Mesendoderm (in vitro differentiated cells): ENCODE measurements around the gene ADAMTS13.

Source experiments
- DNase-seq: peaks from one replicate; pipeline ENCODE4 v3.0.0; 2013
- H2AK5ac ChIP-seq: 2 replicates; pipeline ENCODE4 v1.6.1; 2013; ENCODE audit warnings: low read length, inconsistent platforms
- H2BK120ac ChIP-seq: 2 replicates; pipeline ENCODE4 v1.6.1; 2013; ENCODE audit warnings: low read depth, mild to moderate bottlenecking, low read length, moderate library complexity, mixed read lengths
- H2BK15ac ChIP-seq: replicated peaks from 2 replicates; pipeline ENCODE4 v1.6.1; 2013; ENCODE audit warnings: low read depth, mild to moderate bottlenecking, moderate library complexity
- H2BK5ac ChIP-seq: 2 replicates; pipeline ENCODE4 v1.6.1; 2013; ENCODE audit warnings: low read length, inconsistent platforms
- H3K18ac ChIP-seq: 2 replicates; pipeline ENCODE4 v1.6.1; 2013; ENCODE audit warnings: mild to moderate bottlenecking, low read length, mixed read lengths
- H3K23ac ChIP-seq: one replicate; pipeline ENCODE4 v1.6.1; 2013; ENCODE audit warnings: low read length
- H3K27ac ChIP-seq: 2 replicates; pipeline ENCODE4 v1.5.1; 2013; ENCODE audit warnings: low read depth, mild to moderate bottlenecking, inconsistent platforms, low read length, moderate library complexity
- H3K27me3 ChIP-seq: 2 replicates; pipeline ENCODE4 v1.6.1; 2013; ENCODE audit warnings: low read length, control low read depth, mild to moderate bottlenecking, inconsistent platforms; ENCODE audit not compliant: insufficient read depth, poor library complexity
- H3K36me3 ChIP-seq: 2 replicates; pipeline ENCODE4 v1.6.1; 2013; ENCODE audit warnings: low read length, inconsistent platforms; ENCODE audit not compliant: control insufficient read depth, insufficient read depth
- H3K4ac ChIP-seq: one replicate; pipeline ENCODE4 v1.6.1; 2013; ENCODE audit warnings: low read depth, mild to moderate bottlenecking, low read length, moderate library complexity
- H3K4me1 ChIP-seq: 2 replicates; pipeline ENCODE4 v1.6.1; 2013; ENCODE audit warnings: low read depth, low read length, inconsistent platforms; ENCODE audit not compliant: control insufficient read depth
- H3K4me2 ChIP-seq: 2 replicates; pipeline ENCODE4 v1.6.1; 2013; ENCODE audit warnings: low read length
- H3K4me3 ChIP-seq: 2 replicates; pipeline ENCODE4 v1.5.1; 2013; ENCODE audit warnings: mild to moderate bottlenecking, low read length
- H3K56ac ChIP-seq: one replicate; pipeline ENCODE4 v1.6.1; 2013; ENCODE audit warnings: low read length
- H3K79me1 ChIP-seq: 2 replicates; pipeline ENCODE4 v1.6.1; 2013; ENCODE audit warnings: low read length, inconsistent platforms
- H3K79me2 ChIP-seq: 2 replicates; pipeline ENCODE4 v1.6.1; 2013; ENCODE audit warnings: mild to moderate bottlenecking, low read length; ENCODE audit not compliant: control insufficient read depth, insufficient read depth
- H3K9ac ChIP-seq: 2 replicates; pipeline ENCODE4 v1.6.1; 2013; ENCODE audit warnings: low read length, inconsistent platforms
- H4K5ac ChIP-seq: one replicate; pipeline ENCODE4 v1.6.1; 2013; ENCODE audit warnings: low read length
- H4K8ac ChIP-seq: one replicate; pipeline ENCODE4 v1.6.1; 2013; ENCODE audit warnings: low read depth, mild to moderate bottlenecking, control low read depth, low read length, moderate library complexity
- WGBS: extraction: QIAGEN DNeasy Blood & Tissue Kit; methylation state at CpG from one replicate; pipeline ENCODE4 v1.1.7; 2013; ENCODE audit warnings: low lambda C conversion rate, missing lambda C conversion rate; ENCODE audit not compliant: insufficient coverage; ENCODE audit errors: extremely low coverage; 5-methylcytosine and 5-hydroxymethylcytosine counted together

ADAMTS13 gene

DNA sequence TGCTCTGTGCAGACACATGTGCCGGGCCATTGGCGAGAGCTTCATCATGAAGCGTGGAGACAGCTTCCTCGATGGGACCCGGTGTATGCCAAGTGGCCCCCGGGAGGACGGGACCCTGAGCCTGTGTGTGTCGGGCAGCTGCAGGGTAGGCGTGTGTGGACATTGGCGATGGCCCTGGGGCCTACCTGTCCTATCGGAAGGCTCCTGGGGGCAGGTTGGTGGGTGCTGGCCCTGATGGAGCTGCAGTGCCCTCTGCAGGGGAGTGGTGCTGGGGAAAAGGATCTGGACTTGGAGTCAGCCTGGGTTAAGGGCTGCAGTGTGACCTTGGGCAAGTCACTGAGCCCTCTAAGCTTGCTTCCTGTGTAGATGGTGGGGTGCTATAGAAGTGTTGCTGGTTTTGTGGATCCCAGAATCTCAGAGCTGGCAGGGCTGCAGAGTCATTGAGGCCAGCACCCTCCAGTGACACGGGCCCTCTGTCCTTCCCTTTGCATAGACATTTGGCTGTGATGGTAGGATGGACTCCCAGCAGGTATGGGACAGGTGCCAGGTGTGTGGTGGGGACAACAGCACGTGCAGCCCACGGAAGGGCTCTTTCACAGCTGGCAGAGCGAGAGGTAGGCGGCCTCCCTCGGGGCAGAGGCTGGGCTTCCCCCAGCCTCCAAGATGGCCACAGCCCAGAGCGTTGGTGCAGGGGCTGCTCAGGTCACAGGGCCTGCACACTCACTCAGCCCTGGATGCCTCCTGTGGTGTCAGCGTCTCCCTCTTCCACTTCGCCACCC is 15.8 kb downstream of the ADAMTS13 start:
- Histone ChIP-seq H3K79me2 (no peaks in the 10 kb centered on the region), H3K4me1 (no peaks in the 10 kb centered on the region), H4K5ac (no peak overlapping the region), H3K18ac (no peak overlapping the region), H3K56ac (no peak overlapping the region), H2BK120ac (no peak overlapping the region), H3K36me3 (no peaks in the 10 kb centered on the region), H3K27me3 (no peaks in the 10 kb centered on the region), H2BK5ac (no peak overlapping the region), H3K9ac (no peak overlapping the region), H3K4me2 (no peak overlapping the region), H3K4me3 (no peak overlapping the region), H3K23ac (no peak overlapping the region), H3K4ac (no peak overlapping the region), H4K8ac (no peak overlapping the region), H2BK15ac (no peak overlapping the region), H3K27ac (no peak overlapping the region), H2AK5ac (no peak overlapping the region), H3K79me1 (no peaks in the 10 kb centered on the region)
- WGBS = no CpG with 5 or more reads among the region's 20 CpGs
- no peak for DNase-seq

DNA sequence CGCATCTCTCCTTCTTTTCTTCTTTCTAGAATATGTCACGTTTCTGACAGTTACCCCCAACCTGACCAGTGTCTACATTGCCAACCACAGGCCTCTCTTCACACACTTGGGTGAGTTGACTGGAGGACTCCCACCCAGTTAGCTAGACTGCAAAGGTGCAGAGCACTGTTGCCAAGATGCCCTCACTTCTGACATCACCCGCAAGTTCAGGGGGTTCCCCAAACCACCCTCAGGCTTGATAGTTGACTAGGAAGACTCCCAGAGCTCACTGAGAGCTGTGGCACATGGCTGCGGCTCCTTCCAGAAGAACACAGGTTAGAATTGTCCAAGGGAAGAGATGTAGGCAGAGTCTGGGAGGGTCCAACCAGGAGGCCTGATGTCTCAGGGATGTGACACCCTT is 17.2 kb downstream of the ADAMTS13 start:
- Histone ChIP-seq H2BK15ac (no peak overlapping the region), H3K18ac (no peak overlapping the region), H3K27ac (no peak overlapping the region), H2BK5ac (no peak overlapping the region), H3K4me1 (no peaks in the 10 kb centered on the region), H3K9ac (no peak overlapping the region), H3K79me2 (no peaks in the 10 kb centered on the region), H4K8ac (no peak overlapping the region), H3K36me3 (no peaks in the 10 kb centered on the region), H3K4ac (no peak overlapping the region), H4K5ac (no peak overlapping the region), H3K27me3 (no peaks in the 10 kb centered on the region), H3K79me1 (no peaks in the 10 kb centered on the region), H2AK5ac (no peak overlapping the region), H3K4me3 (no peak overlapping the region), H3K23ac (no peak overlapping the region), H3K4me2 (no peak overlapping the region), H2BK120ac (no peak overlapping the region), H3K56ac (no peak overlapping the region)
- no CpG with 5 or more reads among the region's 4 CpGs for WGBS
- DNase-seq = no peak

DNA sequence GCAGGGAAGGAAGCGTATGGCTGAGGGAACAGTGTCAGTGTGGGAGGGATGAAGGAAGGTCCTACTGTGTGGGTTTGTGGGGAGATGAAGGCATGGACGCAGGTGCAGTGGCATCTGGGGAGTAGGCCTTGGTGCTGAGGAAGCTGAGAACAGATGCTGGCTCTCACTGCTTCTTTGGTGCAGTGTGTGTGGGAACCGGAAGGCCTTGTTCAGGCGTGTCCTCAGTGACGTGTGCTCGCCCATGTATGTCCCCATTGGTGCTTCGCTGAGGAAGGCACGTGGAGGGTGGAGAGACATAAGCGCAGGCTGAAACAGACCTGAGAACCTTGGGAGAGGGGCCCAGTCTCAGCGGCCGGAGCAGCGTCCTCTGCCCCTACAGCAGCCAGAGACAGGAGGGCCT is 18.7 kb downstream of the ADAMTS13 start:
- no peak overlapping the region for H3K4me3 ChIP-seq
- H4K5ac ChIP-seq = no peak overlapping the region
- H3K79me2 ChIP-seq = no peaks in the 10 kb centered on the region
- H3K4me2 ChIP-seq = no peak overlapping the region
- H2BK120ac ChIP-seq = no peak overlapping the region
- no peak overlapping the region for H2BK5ac ChIP-seq
- H3K4ac ChIP-seq = no peak overlapping the region
- H3K79me1 ChIP-seq = no peaks in the 10 kb centered on the region
- no peak for DNase-seq
- H2AK5ac ChIP-seq = no peak overlapping the region
- no peak overlapping the region for H4K8ac ChIP-seq
- no peak overlapping the region for H3K27ac ChIP-seq
- H3K27me3 ChIP-seq = no peaks in the 10 kb centered on the region
- no peak overlapping the region for H3K56ac ChIP-seq
- H2BK15ac ChIP-seq = no peak overlapping the region
- no peak overlapping the region for H3K9ac ChIP-seq
- no peaks in the 10 kb centered on the region for H3K4me1 ChIP-seq
- H3K23ac ChIP-seq = no peak overlapping the region
- no peaks in the 10 kb centered on the region for H3K36me3 ChIP-seq
- no CpG with 5 or more reads among the region's 12 CpGs for WGBS
- no peak overlapping the region for H3K18ac ChIP-seq

DNA sequence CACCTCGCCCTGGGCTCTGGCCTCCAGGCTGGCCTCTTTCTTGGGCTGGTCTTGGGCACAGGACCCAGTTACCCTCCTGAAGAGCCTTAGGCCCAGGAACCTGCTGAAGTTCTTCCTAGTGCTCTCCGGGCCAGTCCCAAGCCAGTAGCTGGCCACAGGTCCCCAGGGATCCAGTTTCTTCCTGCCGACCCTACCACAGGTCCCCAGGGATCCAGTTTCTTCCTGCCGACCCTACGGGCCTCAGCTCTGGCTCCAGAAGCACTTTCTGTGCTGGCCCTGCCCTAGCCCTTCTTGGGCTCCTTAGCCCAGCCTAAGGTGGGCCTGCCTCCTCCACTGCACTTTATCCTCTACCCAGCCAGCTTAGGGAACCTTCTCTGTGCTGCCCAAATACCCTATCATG is 19.4 kb downstream of the ADAMTS13 start:
- Histone ChIP-seq H3K4me3 (no peak overlapping the region), H3K79me2 (no peaks in the 10 kb centered on the region), H4K8ac (no peak overlapping the region), H2BK5ac (no peak overlapping the region), H3K79me1 (no peaks in the 10 kb centered on the region), H3K9ac (no peak overlapping the region), H3K4ac (no peak overlapping the region), H2BK15ac (no peak overlapping the region), H3K23ac (no peak overlapping the region), H3K18ac (no peak overlapping the region), H2AK5ac (no peak overlapping the region), H4K5ac (no peak overlapping the region), H3K4me1 (no peaks in the 10 kb centered on the region), H3K4me2 (no peak overlapping the region), H2BK120ac (no peak overlapping the region), H3K27me3 (no peaks in the 10 kb centered on the region), H3K56ac (no peak overlapping the region), H3K27ac (no peak overlapping the region), H3K36me3 (no peaks in the 10 kb centered on the region)
- DNase-seq = no peak
- WGBS = no CpG with 5 or more reads among the region's 5 CpGs

DNA sequence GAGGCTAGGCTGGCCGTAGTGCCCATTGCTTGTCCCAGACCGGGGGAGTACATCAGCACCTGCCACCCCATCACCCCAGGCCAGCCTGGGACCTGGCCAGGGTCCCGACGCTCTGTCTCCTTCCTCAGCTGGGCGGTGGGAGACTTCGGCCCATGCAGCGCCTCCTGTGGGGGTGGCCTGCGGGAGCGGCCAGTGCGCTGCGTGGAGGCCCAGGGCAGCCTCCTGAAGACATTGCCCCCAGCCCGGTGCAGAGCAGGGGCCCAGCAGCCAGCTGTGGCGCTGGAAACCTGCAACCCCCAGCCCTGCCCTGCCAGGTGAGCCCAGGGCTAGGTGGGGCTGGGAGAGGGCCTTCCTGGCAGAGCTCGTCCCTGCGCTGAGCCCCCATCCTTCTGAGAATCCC is 21.1 kb downstream of the ADAMTS13 start:
- DNase-seq = no peak
- H3K79me2 ChIP-seq = no peaks in the 10 kb centered on the region
- no peak overlapping the region for H4K5ac ChIP-seq
- H3K18ac ChIP-seq = no peak overlapping the region
- no peaks in the 10 kb centered on the region for H3K4me1 ChIP-seq
- no peak overlapping the region for H3K4ac ChIP-seq
- H3K23ac ChIP-seq = no peak overlapping the region
- H3K4me2 ChIP-seq = no peak overlapping the region
- no peak overlapping the region for H2BK5ac ChIP-seq
- H3K36me3 ChIP-seq = no peaks in the 10 kb centered on the region
- no peak overlapping the region for H3K56ac ChIP-seq
- H3K27me3 ChIP-seq = no peaks in the 10 kb centered on the region
- H2BK15ac ChIP-seq = no peak overlapping the region
- no peak overlapping the region for H4K8ac ChIP-seq
- H3K9ac ChIP-seq = no peak overlapping the region
- no CpG with 5 or more reads among the region's 15 CpGs for WGBS
- no peaks in the 10 kb centered on the region for H3K79me1 ChIP-seq
- H3K4me3 ChIP-seq = no peak overlapping the region
- no peak overlapping the region for H2AK5ac ChIP-seq
- no peak overlapping the region for H2BK120ac ChIP-seq
- H3K27ac ChIP-seq = no peak overlapping the region

DNA sequence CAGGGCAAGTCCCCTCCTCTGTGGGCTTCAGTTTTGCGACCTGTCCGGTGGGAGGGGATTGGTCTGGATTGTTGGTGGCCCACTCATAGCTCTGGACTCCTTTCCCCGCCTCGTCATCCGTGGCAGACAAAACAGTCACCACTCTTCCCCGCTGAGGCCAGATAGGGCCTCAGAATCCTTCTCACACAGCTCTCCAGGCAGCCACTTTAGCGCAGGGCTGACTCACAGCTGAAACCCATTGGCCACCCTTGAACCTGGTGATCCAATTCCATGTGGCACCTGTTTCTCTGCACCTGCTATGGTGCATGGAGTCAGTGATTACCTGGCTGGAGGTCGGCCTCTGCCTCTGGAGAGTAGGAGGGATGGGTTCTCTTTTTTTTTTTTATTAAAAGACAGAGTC is 21.8 kb downstream of the ADAMTS13 start:
- WGBS = no CpG with 5 or more reads among the region's 8 CpGs
- no peak overlapping the region for H2BK120ac ChIP-seq

More for the DNA sequence above, 21.8 kb downstream of the ADAMTS13 start:
- H3K18ac ChIP-seq = no peak overlapping the region
- no peaks in the 10 kb centered on the region for H3K27me3 ChIP-seq
- H3K9ac ChIP-seq = no peak overlapping the region
- no peaks in the 10 kb centered on the region for H3K36me3 ChIP-seq
- no peaks in the 10 kb centered on the region for H3K79me2 ChIP-seq
- no peak overlapping the region for H2AK5ac ChIP-seq
- H3K27ac ChIP-seq = no peak overlapping the region
- no peak overlapping the region for H2BK5ac ChIP-seq
- H3K4me2 ChIP-seq = no peak overlapping the region
- H3K4me3 ChIP-seq = no peak overlapping the region
- no peaks in the 10 kb centered on the region for H3K4me1 ChIP-seq
- no peak overlapping the region for H4K8ac ChIP-seq
- no peak overlapping the region for H3K23ac ChIP-seq
- H3K56ac ChIP-seq = no peak overlapping the region
- DNase-seq = no peak
- no peak overlapping the region for H2BK15ac ChIP-seq
- no peaks in the 10 kb centered on the region for H3K79me1 ChIP-seq
- H4K5ac ChIP-seq = no peak overlapping the region
- no peak overlapping the region for H3K4ac ChIP-seq
